Activated CD4-positive, alpha-beta T cell treated with anti-CD3 and anti-CD28 coated beads, Interleukin-2, amount 50 U/mL, for 4 hours (primary cell): ENCODE results near the gene TYW1.
"Not testable (repeated sequence)": the region's sequence is repeated elsewhere in the genome, so short reads cannot be mapped to it uniquely, and the experiment has no call there.

ENCODE experiments used
- DNase-seq, 2 experiments: peaks; one replicate each; pipeline ENCODE4 v3.0.0-alpha.2; 2020

Gene TYW1

DNA sequence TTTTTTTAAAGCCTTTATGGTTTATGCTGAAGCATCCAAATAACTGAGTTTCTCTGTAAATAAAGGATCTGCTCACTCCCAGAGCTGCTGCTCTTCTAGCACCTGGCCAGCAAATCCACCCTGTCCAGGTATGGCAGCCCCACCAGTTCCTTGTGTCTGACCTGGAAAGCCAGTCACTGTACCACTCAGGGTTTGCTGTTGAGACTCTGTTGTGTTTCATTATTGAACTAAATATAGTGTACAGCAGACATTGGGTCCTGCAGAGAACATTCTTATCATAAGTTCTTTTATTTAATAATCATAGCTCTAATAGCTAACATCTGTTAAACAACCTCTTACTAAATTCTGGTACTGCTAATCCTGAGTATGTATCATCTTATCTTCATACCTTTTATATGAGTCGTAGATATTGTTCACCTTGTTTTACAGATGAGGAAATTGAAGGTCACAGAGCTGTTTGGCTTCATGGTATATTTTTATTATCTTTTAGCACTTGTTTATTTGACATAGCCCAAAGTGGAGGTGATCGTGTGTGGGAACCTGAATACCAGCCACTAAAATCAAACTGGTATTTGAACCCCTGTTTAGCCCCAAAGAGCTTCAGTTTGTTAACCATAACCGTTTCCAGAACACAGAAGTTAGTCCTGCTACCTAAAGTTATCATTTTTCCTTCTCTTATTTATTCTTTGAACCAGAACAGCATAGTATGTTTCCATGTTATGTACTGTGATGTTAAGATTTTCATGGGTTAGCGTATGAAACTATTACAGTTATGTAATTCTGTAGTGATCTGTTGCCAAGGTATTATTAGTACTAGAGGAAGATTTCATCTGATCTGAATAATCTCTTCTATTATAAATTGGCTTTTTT lies 139.2 kb downstream of the TYW1 start:
- DNase-seq: not testable (repeated sequence)

DNA sequence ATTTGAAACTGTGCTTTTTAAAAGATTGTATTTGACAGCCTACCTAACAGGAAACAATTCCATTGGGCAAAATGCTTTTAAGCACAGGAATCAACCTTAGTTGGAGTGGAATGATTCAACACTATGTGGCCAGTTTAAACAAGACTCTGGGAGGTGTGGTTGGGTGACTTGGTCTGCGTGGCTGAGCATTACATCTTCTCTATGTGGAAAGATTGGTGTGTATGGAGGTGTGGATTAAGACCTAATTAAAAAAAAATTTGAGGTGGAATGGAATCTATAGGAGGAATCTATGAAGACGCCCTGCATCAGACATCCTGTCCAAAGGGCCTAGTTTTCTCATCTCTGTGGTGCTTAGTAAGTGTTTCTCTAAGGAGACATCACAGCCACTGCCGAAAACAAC lies 140.9 kb downstream of the TYW1 start:
- not testable (repeated sequence) for DNase-seq

DNA sequence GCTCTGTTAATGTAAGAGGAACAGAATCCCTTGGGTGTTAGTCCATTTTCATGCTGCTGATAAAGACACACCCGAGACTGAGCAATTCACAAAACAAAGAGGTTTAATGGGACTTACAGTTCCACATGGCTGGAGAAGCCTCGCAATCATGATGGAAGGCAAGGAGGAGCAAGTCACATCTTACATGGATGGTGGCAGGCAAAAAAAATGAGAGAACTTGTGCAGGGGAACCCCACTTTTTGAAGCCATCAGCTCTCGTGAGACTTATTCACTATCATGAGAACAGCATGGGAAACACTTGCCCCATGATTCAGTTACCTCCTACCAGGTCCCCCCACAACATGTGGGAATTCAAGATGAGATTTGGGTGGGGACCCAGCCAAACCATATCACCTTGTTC lies 143.2 kb downstream of the TYW1 start:
- DNase-seq: not testable (repeated sequence)

DNA sequence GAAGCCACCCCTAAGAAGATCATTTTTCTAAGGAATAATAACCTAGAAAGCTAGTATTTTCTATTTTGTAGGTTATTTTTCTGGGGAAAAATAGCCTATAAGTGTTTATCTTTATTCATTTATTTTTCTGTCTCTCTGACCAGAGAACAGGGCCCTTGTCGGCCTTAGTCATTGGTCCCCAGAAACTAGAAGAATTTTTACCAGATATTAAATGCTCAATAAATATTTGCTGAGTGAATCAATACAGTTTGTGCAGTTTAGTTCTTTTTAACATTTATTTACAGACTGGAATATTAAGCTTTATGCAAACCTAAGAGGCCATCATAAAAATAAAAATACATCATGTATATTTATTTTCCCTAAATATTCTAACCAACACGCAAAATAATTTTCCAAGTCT lies 144.4 kb downstream of the TYW1 start:
- DNase-seq: not testable (repeated sequence)

DNA sequence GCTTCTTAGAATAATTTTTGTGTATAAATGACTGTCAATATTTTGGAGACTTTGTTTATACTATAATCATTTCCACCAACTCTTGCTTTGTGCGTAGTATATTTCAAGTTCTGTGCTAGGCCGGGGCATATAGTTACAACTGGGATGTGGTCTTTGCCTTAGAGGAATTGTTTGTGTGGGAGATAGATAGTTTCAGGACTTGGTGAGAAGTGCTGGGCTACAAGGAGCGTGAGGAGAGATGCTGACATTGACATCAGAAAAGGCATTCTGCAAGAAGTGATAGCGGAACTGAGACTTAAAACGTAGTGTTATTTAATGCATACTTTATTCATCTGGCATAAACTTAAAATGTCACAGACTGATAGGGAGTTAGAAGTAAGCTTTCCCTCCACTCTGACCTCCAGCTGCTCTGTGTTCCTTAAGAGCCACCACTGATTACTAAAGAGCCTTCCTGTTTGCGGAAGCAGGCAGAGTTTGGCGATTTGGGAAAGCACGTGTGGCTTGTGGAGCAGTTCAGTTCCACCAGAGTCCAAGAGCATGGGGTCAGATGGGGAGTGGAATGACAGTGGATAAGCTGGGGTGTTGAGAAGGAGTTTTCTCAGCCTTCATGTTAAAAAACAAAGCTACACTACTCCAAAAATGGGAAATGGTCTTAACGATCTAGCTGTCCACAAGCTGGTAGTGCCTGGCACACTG lies 146.6 kb downstream of the TYW1 start:
- DNase-seq: not testable (repeated sequence)

DNA sequence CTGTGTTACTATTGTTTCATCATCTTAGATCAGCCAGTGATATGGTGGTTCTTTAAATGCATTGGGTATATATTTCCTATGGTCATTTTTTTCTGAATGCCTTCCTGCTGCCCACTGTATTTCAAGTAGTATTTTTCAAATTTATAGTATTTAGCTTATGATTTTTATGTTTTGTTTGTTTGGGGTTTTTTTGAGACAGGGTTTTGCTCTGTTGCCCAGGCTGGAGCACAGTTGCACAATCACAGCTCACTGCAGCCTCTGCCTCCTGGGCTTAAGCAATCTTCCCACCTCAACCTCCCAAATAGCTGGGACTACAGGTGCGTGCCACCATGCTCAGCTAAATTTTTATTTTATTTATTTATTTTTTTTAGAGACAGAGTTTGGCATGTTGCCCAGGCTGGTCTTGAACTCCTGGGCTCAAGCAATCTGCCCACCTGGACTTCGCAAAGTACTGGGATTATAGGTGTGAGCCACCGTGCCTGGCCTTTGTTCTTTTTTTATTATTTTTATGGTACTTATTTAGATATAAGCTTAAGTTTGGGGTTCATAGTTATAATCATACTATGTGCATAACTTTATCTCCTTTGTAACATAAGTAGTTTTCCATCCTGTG lies 149.1 kb downstream of the TYW1 start:
- DNase-seq: not testable (repeated sequence)

DNA sequence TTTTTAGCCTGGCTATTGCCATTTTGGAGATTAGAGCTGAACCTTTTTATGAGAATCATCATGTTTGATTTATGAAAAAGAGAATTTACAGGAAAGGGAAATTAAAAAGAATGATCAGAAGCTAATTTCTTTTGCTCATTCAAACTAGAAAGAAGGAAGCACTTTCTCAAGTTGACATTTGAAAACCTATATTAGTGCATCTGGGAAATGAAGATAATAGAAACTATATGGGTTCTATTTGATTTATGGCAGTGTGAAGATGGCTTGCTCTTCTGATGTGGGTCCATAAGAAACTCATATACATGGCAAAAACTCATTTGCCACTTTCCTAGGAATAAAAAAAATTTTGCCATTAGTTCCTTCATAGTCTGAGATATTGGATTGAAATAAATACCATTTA lies 152.5 kb downstream of the TYW1 start:
- DNase-seq: not testable (repeated sequence)

DNA sequence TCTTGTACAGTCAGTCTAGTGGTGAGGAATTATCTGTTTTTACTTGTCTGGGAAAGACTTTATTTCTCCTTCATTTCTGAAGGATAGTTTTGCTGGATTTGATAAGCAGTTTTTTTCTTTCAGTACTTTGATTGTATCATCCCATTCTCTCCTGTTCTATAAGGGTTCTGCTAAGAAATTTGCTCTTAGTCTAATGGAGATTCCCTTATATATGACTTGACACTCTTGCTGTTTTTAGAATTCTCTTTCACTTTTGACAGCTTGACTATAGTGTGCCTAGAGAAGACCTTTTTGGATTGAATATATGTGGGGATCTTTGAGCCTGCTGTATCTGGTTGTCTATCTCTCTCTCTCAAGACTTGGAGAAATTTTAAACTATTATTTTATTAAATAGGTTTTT lies 157.7 kb downstream of the TYW1 start:
- not testable (repeated sequence) for DNase-seq

DNA sequence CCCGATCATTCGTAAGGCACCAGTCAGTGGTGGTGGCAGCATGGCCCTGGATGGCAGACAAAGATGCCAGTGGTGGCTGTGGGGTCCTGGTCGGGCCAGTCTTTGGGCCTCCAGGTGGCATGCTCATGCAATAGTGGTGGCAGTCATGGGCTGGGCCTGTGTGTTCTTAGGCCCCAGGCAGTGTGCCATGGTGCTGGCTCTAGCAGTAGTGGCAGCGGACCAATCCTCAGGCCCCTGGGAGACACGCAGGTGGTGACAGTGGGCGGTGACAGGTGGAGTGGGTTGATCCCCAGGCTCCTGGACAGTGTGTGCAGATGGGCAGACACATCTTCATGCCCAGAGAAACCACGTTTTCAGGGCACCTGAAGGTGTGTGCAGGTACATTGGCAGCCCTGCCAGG lies 159.4 kb downstream of the TYW1 start:
- DNase-seq: not testable (repeated sequence)

DNA sequence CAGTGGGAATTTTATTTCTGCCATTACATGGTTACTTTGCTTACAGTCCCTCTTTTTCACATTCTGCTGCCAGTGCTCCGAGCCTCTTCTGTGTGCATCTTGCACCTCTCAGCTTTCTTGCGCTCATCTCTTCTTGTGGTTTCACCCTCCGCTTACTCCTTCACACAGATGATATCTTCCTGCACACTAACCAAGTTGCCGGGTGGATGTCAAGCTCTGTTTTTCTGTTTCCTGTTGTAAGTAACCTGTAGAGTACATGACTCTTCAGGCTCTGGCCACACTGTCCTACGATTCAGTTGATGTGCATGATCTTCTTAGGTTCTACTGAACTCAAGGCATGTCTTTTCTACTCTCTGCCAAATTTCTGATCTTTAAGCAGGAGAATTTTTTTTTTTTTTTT lies 166.7 kb downstream of the TYW1 start:
- DNase-seq: peak; percentile 1 to 5

DNA sequence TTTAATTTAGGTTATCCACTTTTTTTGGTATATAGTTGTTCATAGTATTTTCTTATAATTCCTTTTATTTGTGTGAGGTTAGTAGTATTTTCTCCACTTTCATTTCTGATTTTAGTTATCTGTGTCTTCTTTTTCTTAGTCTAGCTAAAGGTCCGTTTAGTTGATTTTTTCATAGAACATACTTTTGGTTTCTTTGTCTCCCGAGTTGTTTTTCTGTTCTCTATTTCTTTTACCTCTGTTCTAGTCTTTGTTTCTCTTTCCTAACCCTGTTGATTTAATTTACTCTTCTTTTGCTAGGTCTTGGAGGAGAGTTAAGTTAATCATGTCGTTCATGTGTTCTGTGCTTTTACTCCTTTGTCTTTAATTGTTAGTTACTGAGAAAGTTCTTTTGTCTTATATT lies 174.5 kb downstream of the TYW1 start:
- DNase-seq: not testable (repeated sequence)

DNA sequence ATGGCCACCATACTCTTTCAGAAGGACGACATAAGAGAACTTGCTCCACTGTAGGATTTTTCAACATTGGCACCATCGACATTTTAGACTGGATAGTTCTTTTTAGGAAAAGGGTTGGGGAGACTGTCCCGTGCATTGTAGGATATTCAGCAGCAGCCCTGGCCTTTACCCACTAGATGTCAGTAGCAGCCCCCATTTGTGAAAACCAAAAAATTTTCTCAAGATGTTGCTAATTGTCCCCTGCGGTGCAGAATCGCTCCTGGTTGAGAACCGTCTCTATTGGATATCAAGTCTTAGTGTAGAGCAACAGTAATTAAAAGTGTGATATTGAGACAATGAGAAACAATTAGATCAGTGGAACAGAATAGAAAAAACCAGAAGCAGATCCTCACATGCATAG lies 180.1 kb downstream of the TYW1 start:
- not testable (repeated sequence) for DNase-seq

DNA sequence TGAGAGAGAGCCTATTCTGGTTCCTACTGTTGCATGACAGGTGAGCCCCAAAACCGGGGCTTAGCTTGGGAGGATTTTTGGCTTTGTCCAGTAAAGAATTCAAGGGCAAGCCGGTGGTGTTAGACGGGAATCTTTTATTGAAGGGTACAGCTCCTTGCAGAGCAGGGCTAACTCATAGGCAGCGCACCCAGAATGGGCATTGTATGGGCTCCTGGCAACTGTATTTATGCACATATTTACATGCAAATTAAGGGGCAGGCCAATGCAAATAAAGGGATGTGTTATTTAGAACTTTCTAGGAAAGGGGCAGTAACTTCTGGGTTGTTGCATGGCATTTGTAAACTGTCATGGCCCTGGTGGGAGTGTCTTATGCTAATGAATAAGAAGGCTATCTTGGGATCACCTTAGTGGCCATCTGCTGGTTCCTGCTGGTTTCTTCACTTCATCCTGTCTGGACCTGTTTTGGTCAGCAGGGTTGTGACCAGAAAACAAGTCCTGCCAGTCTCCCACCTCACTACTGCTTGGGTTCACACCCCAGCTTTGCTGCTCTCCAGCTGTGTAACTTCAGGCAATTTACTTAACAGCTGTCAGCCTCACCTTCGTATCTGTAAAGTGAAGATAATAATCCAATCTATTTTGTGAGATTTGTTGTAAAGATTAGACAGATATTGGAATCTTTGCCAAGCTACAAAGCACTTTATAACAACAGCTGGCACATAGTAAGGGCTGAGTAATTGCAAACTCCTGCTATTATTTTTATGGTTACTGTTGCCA lies 182.5 kb downstream of the TYW1 start:
- DNase-seq: not testable (repeated sequence)

DNA sequence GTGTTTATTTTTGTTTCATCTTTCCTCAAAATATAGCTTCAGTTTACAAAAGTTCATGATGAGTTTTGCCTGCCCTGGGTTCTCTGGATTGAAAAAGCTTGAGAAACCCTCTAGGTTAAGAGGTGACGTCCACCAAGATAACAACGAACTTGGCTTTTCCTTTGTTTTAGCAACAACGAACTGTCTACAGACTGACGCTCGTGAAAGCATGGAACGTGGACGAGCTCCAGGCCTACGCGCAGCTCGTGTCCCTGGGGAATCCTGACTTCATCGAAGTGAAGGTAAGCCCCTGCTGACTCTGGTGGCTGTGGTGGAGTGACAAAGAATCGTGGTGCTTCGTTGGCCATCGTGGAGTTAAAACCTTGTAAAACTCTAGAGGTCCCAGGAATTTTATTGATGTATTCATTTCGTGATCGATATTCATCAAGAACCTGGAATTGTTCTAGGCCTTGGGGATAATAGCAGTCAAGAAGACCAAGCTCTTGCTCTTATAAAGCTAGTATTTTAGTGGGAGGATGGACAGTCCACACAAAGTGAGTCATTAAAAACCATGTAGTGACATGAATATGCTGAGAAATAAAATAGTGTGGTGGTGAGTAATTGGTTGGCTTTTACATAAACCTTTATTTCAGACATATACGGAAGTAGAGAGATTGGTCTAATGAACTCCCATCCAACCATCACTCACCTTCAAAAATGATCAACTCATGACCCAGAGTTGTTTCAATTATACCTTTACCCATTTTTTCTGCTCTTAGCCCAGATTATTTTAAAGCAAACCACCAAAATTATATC lies 186.5 kb downstream of the TYW1 start:
- DNase-seq: not testable (repeated sequence)

DNA sequence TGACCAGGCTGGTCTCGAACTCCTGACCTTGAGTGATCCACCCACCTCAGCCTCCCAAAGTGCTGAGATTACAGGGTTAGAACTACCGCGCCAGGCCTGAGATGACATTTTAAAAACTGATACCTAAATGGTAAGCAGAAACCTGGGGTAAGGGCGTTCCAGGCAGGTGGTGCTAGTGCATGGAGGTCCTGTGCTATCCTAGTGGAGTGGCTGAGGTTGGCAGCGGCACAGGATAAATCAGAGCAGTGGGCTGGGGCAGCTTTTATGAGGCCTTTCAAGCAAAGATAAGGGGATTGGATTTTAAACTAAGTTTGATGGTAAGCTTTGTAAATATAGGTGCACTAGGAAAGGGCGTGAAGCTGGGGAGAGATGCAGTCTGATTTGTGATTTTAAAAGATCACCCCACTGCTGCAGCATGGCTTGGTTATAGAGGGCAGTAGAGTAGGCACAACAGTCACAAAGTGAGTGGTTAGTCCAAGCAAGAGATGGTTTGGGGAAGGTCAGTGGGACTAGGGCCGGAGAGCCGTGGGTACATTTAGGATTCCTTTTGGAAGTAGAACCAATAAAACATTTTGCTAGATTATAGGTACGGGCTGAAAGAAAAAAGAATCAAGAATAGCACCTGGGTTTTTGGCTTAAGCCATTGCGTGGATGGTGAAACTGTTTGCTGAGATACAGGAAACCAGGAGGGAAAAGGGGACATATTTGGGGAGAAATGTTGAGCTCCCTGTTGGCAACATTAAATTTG lies 188.5 kb downstream of the TYW1 start:
- DNase-seq: not testable (repeated sequence)

DNA sequence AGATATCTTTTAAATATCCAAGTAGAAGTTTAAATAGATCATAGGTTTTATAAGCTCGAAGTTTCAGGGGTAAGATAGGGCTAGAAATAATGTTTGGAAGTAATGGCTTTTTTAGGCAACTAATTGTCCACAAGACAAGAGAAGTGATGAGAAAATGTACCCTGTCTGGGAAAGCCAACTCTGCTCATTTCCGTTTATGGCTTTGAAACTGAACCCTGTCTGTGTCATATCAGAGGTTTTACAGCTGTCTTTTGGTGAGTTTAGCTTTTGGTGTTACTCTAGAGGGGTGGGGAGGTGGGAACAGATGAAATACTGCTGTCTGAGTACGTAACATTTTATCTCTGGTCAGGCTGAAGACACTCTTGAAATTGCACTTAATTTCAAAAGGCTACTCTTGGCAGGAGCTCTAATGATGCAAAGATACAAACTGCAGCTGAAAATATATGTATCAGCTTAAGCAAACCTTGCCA lies 189.1 kb downstream of the TYW1 start:
- DNase-seq: not testable (repeated sequence)

DNA sequence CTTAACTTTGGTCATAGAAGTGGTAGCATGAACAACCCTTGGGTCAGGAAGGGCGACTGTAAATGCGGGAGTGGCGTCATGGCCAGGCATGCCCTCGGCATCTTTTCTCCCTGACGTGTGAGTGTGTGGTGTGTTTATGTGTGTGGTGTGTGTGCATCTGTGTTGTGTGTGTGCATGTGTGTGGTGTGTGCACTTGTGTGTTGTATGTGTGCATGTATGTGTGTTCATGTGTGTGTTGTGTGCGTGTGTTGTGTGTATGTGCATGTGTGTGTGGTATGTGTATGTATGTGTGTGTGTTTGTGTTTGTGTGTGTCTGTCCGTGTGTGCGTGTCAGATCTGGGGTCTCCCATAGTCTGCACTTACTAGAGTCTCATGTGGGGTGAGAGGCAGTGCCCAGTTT lies 192.5 kb downstream of the TYW1 start:
- not testable (repeated sequence) for DNase-seq

DNA sequence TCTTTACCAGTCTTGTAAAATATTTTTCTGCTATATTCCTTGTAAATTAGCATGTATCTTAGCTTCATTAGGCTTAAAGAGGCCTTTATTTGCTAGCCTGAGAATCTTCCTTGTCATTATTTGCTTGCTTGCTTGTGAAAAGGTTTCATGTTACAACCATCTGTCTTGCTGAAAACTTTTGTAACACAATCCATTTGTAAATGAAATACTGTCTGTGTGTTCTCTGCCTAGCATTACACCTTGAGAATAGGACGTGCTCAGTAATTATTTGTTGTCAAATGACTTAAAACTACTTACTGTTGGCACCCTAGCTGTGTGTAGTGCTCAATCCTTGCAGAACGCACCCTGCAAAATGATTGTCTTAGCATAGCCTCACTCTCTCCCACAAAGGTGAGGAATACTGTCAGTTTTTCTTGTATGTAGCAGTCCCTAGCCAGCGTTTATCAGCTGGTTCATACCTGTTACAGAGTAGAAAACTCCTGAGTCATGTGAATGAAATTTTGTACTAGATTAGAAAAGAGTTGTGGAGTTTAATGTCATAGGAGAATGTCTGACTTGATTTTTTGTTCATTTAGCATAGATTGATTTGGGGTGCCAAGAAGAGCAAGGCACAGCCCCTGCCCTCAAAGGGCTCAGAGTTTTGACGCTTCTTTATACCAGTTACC lies 193.3 kb downstream of the TYW1 start:
- not testable (repeated sequence) for DNase-seq

DNA sequence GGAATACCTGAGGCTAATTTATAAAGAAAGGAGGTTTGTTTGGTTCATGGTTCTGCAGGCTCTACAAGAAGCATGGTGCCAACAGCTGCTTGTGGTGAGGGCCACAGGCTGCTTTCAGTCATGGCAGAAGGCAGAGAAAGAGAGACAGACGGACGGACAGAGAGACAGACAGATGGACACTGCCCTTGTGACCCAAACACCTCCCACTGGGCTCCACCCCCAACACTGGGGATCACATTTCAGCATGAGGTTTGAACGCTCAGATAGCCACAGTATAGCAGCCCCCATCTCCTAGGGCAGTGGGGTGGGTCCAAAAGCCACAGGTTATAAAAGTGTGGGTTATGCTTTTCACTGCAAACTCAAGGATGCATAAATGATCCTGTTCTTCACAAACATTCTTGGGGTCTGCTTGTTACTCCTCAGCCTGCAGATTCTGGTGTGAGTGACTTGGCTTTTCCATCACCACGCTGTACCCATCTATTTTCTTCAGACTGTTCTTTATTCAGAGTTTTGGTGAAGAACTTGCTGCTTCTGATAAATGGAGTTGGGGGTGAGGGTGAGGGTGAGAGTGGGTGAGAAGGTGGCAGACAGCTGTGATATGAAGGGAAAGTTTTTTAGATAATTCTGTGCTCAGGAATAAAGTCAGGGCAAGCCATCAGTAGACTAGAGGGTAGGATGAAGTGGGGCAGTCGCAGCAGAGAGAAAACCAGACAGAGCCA lies 194.5 kb downstream of the TYW1 start:
- not testable (repeated sequence) for DNase-seq
